Heart left ventricle (tissue), 16 donors: ENCODE data around the gene OXNAD1. TPM values are rescaled to one million over a fixed set of nuclear protein-coding genes. Genes with fewer than 3 reads are reported as not detected.

ENCODE experiments used
- ATAC-seq, 4 donors: fragments of 200-7000 bp; cut with Tn5 transposase; one replicate each; pipeline ENCODE4 v1.9.1; 2020 to 2022; ENCODE audit warnings: moderate library complexity in 4 of 4, mild to moderate bottlenecking in 3 of 4, moderate number of reproducible peaks in 1 of 4
- DNase-seq, 5 donors: peaks; one replicate each; pipeline ENCODE4 v3.0.0-alpha.2; 2020
- H3K27ac ChIP-seq, 12 donors: fragments of 200-600 bp; sonication (generic) in 4 of 12; one replicate each; pipeline versions ENCODE4 v1.5.0 to v1.8.0; 2016 to 2022; ENCODE audit warnings: mild to moderate bottlenecking in 2 of 12
- H3K27me3 ChIP-seq, 9 donors: fragments of 200-600 bp; sonication (generic) in 2 of 9; one replicate each; pipeline versions ENCODE4 v1.5.1 to v1.8.0; 2016 to 2022; ENCODE audit warnings: mild to moderate bottlenecking in 3 of 9
- H3K36me3 ChIP-seq, 9 donors: fragments of 200-600 bp; sonication (generic) in 2 of 9; one replicate each; pipeline versions ENCODE4 v1.5.0 to v1.8.0; 2018 to 2022; ENCODE audit warnings: mild to moderate bottlenecking in 2 of 9
- H3K4me1 ChIP-seq, 12 donors: fragments of 200-600 bp; sonication (generic) in 4 of 12; one replicate each; pipeline versions ENCODE4 v1.5.0 to v1.8.0; 2016 to 2022; ENCODE audit warnings: mild to moderate bottlenecking in 3 of 12
- H3K4me3 ChIP-seq, 12 donors: fragments of 200-600 bp; sonication (generic) in 4 of 12; one replicate each; pipeline versions ENCODE4 v1.5.0 to v1.8.0; 2017 to 2022; ENCODE audit warnings: mild to moderate bottlenecking in 9 of 12, moderate library complexity in 4 of 12
- H3K9me3 ChIP-seq, 12 donors: fragments of 200-600 bp; sonication (generic) in 4 of 12; one replicate each; pipeline versions ENCODE4 v1.5.0 to v1.8.0; 2016 to 2022; ENCODE audit warnings: mild to moderate bottlenecking in 1 of 12
- POLR2A ChIP-seq, 2 donors: fragments of 450-650 bp; IDR thresholded peaks; one replicate each; pipeline ENCODE4 v1.6.1; 2017; ENCODE audit warnings: antibody characterized with exemption in 2 of 2, mild to moderate bottlenecking in 2 of 2, moderate library complexity in 2 of 2
- WGBS, 4 donors: extraction: QIAGEN DNeasy Blood & Tissue Kit in 2 of 4; methylation state at CpG; one replicate each; pipeline versions ENCODE4 v1.1.5 to v1.1.7; 2013 to 2018; 5-methylcytosine and 5-hydroxymethylcytosine counted together
- intact Hi-C, 10 donors: fragments of 100-400 bp; cut with DNase I; formaldehyde crosslinking; loops; one replicate each; pipeline versions ENCODE4 v1.11.1 to v1.14.2; 2022
- polyA plus RNA-seq, 2 donors: library from polyadenylated mRNA; stranded (reverse); fragments of 200-250 nt; gene quantifications; one replicate each; pipeline ENCODE4 v1.2.3, GENCODE V29; 2013
- total RNA-seq, 9 donors: library from RNA; depleted of rRNA in 2 of 9; stranded (reverse); fragments of >200 nt in 2 of 9; fragmentation: NEBNext Ultra II Directional in 3 of 9; extraction: Animal tissue kit (Norgen Biotek cat#: 25700) in 3 of 9; gene quantifications; one replicate each; pipeline versions ENCODE4 v1.1.0 to v1.2.4, GENCODE V29; 2016 to 2023
- TF ChIP-seq, protein P1 (sequence below), 12 donors: fragments of 200-600 bp; sonication (generic) in 4 of 12; IDR thresholded peaks; one replicate each; pipeline versions ENCODE4 v1.5.0 to v1.8.0; 2018 to 2022; ENCODE audit warnings: antibody characterized with exemption in 12 of 12, mild to moderate bottlenecking in 5 of 12
- donor health status: ischemic (EF 13 %, LVEDD 7.1; RV severe dilation, severe dysfunction).
- donor health status: healthy with polysubstance abuse.
- donor health status: DM: no; HTN: yes; CAD: no.
- donor health status: DM: no; HTN: no; CAD: no.
- donor health status: ischemic (EF 25% LVEDD 6.9; RV normal size, moderate dysfunction).
- donor health status: ischemic (EF 25% LVEDD 5.7; RV mildly dilated, moderate dysfunction).
- donor health status: healthy.
- donor health status: DM: yes; HTN: yes; CAD: no.
- donor health status: ischemic (EF 35%, LVEDD 5.7; RV mildly dilated, moderate dysfunction).
- donor health status: nonischemic (EF 11% LVEDD 7.7; RV severe dilation, severe dysfunction).
- donor health status: DM: yes; HTN: yes; CAD: no.
- donor health status: PGD.
- donor health status: ischemic (EF 29% LVEDD 5.4; RV normal size, mild dysfunction).
- donor health status: nonischemic (EF 23%, LVEDD 6.1; RV moderate dilation, normal function).

Gene OXNAD1
- total and polyA plus RNA-seq, 11 donors, result 7.3 to 26.9 (median 18.1) TPM

DNA sequence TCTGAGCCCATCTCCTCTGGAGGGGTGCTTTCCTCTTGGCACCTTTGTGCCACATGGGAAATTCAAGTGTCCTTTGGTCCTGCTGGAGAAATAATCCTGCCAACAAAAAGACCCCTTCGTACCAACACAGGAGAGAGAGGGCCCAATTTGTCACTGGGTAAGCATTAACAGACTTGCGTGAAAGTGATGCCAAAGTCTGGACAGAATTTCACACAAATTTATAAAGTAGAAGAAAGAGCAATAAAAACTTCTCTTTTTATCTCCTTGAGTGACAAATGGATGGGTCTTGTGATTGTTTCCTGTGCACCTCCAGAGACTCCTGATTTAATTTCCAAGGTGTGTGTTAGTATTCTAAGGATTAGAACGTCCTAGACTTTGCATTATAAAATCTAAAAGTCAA is 15.1 kb upstream of the OXNAD1 start:
- TF ChIP-seq, protein P1, sequence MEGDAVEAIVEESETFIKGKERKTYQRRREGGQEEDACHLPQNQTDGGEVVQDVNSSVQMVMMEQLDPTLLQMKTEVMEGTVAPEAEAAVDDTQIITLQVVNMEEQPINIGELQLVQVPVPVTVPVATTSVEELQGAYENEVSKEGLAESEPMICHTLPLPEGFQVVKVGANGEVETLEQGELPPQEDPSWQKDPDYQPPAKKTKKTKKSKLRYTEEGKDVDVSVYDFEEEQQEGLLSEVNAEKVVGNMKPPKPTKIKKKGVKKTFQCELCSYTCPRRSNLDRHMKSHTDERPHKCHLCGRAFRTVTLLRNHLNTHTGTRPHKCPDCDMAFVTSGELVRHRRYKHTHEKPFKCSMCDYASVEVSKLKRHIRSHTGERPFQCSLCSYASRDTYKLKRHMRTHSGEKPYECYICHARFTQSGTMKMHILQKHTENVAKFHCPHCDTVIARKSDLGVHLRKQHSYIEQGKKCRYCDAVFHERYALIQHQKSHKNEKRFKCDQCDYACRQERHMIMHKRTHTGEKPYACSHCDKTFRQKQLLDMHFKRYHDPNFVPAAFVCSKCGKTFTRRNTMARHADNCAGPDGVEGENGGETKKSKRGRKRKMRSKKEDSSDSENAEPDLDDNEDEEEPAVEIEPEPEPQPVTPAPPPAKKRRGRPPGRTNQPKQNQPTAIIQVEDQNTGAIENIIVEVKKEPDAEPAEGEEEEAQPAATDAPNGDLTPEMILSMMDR (IDR thresholded peaks at IDR 0.05), result no peak
- TF ChIP-seq POLR2A (IDR thresholded peaks at IDR 0.05), result no peak
- no peaks in the 10 kb centered on the region for H3K27me3 ChIP-seq
- DNase-seq (no peak), ATAC-seq (no peak)
- peaks cover 0 to 24% (median 5%) of the 10 kb centered on the region in 12 donors for H3K4me1 ChIP-seq
- no peaks in the 10 kb centered on the region for H3K9me3 ChIP-seq
- intact Hi-C loops, result loop anchor here in 9 of 10 donors (2.0 to 10.0 kb wide), 8 partner anchors 73 to 625 kb away; no protein-coding TSS in a partner anchor
- H3K36me3 ChIP-seq, result no peaks in the 10 kb centered on the region
- no peak overlapping the region for H3K4me3 ChIP-seq
- WGBS, 4 donors, result 78 to 89% (median 81%) methylated on average over 3 of the region's 3 CpGs
- no peak overlapping the region for H3K27ac ChIP-seq

DNA sequence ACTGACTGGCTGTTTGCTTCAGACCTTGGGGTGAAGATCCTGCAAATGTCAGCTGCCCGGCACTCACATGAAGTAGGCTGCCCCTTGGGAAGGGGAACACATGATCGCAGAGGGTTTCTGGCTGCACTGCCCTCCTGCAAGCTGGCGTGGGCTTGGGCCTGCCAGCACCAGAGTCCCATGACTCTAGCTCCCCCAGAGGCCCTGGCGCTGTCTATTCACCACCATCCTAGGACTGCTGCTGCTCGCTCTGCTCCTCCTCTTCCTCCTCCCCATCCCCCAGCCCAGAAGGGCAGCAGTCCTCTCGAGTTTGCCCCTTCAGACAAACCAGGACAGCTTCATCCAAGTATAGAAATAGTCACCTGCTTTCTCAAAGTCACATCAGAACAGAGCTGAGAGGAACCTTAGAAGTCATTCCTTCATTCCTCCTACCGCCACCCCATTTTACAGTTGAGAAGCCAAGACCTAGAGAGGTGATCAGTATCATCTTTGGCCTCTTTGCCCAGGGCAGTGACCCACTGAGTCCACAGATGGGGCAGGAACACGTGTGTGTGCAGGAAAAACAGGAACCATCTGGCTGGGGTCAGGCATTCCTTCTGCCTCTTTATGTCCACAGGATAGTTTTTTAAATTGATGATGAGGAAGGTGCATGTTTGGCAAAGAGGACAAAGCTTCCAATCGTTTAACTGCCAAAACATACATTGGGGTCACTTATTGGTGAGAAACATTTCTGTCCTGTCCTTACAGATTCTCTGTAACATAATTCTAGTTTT is 13.5 kb upstream of the OXNAD1 start:
- no peak overlapping the region for H3K27ac ChIP-seq
- intact Hi-C loops, result no loop called here
- peaks cover 0 to 12% (median 1%) of the 10 kb centered on the region in 12 donors for H3K4me1 ChIP-seq
- peaks cover 0 to 3% (median 0%) of the 10 kb centered on the region in 9 donors for H3K36me3 ChIP-seq
- H3K27me3 ChIP-seq, result no peaks in the 10 kb centered on the region
- H3K4me3 ChIP-seq, result no peak overlapping the region
- ATAC-seq, result no peak
- 69 to 74% (median 73%) methylated on average over 9 of the region's 9 CpGs for WGBS, 4 donors
- TF ChIP-seq, protein P1 (IDR thresholded peaks at IDR 0.05), result no peak
- no peak for TF ChIP-seq POLR2A (IDR thresholded peaks at IDR 0.05)
- DNase-seq, result no peak
- H3K9me3 ChIP-seq, result no peaks in the 10 kb centered on the region

DNA sequence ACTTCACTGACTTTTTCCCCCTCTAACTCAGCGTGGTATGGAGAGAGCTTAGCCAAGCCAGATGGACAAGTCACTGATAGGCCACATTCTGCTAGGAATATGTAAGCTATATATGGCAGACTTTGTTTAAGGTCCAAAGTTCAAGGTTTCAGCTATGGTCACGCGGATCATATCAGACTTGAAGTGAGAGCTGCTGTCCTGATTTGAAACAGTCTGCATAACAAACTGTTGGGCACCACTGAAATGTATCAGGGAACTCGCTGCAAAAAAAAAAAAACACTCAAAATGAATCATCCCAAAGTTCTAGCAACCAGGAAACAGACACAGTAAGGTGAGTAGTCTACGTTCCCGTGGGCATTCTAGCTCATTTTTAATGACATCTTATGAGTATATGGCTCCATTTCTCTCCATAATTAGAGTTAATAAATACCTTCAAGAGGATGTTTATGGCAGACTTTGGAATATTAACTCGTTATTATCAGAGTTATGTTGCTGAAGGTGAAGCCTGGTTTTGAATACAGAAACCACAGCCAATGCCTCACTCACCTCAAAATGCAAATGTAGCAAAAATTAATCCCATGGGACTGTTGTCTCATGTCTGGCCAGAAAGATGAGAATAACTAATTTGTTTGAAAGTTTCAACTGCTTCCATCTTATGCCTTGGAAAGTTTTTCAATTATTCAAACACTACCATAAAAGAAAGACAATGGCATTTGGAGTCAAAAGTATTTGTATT is 12.6 kb upstream of the OXNAD1 start:
- intact Hi-C loops, result no loop called here
- Histone ChIP-seq H3K4me3 (no peak overlapping the region), H3K27ac (no peak overlapping the region), H3K4me1 (peaks cover 0 to 11% (median under 1%) of the 10 kb centered on the region in 12 donors), H3K36me3 (peaks cover 0 to 9% (median 0%) of the 10 kb centered on the region in 9 donors), H3K27me3 (no peaks in the 10 kb centered on the region), H3K9me3 (no peaks in the 10 kb centered on the region)
- no peak for ATAC-seq
- DNase-seq, result no peak
- 65 to 76% (median 68%) methylated on average over 7 of the region's 7 CpGs for WGBS, 4 donors
- no peak for TF ChIP-seq POLR2A (IDR thresholded peaks at IDR 0.05)
- TF ChIP-seq, protein P1 (IDR thresholded peaks at IDR 0.05), result no peak

DNA sequence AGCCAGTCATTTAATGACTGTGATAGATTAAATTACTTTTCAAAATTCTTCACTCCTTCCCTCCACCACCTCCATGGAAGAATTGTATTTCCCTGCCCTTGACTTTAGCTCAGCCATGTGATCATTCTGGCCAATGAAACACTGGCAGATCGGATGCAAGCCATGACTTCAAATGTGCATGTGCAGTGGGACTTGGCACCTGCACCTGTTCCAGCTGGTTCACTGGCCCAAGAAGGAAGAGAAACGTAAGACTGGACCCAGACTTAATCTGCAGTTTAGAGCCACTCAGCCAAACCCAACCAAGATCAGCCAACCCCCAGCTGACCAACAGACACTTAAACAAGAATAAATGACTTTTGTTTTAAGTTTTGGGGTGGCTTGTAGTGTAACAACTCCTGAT is 12.0 kb upstream of the OXNAD1 start:
- TF ChIP-seq, protein P1 (IDR thresholded peaks at IDR 0.05), result no peak
- no peak for TF ChIP-seq POLR2A (IDR thresholded peaks at IDR 0.05)
- no peaks in the 10 kb centered on the region for H3K9me3 ChIP-seq

More for the DNA sequence above, 12.0 kb upstream of the OXNAD1 start:
- ATAC-seq, result no peak
- 84 to 85% (median 84%) methylated on average over 2 of the region's 2 CpGs for WGBS, 4 donors
- Histone ChIP-seq H3K36me3 (peaks cover 0 to 9% (median 0%) of the 10 kb centered on the region in 9 donors), H3K27me3 (no peaks in the 10 kb centered on the region), H3K4me3 (no peak overlapping the region), H3K4me1 (peaks cover 0 to 12% (median 1%) of the 10 kb centered on the region in 12 donors), H3K27ac (peak overlapping the region in 4 of 12 donors; percentile 21 to 55 (median 30))
- intact Hi-C loops, result no loop called here
- no peak for DNase-seq
